Adipose tissue (tissue), 3 donors: ENCODE measurements around the gene MNX1. TPM values are rescaled to one million over a fixed set of nuclear protein-coding genes. Genes with fewer than 3 reads are reported as not detected.

Source experiments
- H3K27ac ChIP-seq: one replicate; pipeline ENCODE4 v1.5.1; 2013; ENCODE audit warnings: low read depth, low read length
- WGBS, 3 donors: extraction: QIAGEN DNeasy Blood & Tissue Kit; methylation state at CpG; one replicate each; pipeline ENCODE4 v1.1.7; 2013; 5-methylcytosine and 5-hydroxymethylcytosine counted together
- polyA plus RNA-seq, 3 donors: library from polyadenylated mRNA; stranded (reverse); fragments of 200-250 nt; gene quantifications; one replicate each; pipeline ENCODE4 v1.2.3, GENCODE V29; 2013
- donor health status: healthy with polysubstance abuse.
- donor health status: Bipolar disorder and iron deficiency.
- donor health status: healthy.

The MNX1 gene
- polyA plus RNA-seq, 3 donors, result 0.11 to 6.4 (median 0.13) TPM

DNA sequence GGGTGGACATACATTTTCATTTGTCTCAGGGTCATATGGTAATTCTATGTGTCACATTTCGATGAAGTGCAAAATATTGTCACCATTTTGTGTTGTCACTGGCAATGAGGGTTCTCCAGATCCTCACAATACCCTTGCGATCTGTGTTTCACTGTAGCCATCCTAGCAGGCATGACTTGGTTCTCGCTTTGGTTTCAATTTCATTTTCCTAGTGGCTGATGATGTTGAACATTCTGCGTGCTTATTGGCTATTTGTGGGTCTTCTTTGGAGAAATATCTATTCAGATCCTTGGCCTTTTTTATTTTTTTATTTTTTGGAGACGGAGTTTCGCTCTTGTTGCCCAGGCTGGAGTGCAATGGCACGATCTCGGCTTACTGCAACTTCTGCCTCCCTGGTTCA is 24.8 kb upstream of the MNX1 start:
- 92 to 93% (median 93%) methylated on average over 8 of the region's 8 CpGs for WGBS, 3 donors

GRCh38 chr7:157033483-157034473 is 23.3 kb upstream of the MNX1 start:
- 74 to 84% (median 78%) methylated on average over 23 of the region's 23 CpGs for WGBS, 3 donors

More for the DNA sequence above, 24.8 kb upstream of the MNX1 start:
- H3K27ac ChIP-seq, result no peak overlapping the region

DNA sequence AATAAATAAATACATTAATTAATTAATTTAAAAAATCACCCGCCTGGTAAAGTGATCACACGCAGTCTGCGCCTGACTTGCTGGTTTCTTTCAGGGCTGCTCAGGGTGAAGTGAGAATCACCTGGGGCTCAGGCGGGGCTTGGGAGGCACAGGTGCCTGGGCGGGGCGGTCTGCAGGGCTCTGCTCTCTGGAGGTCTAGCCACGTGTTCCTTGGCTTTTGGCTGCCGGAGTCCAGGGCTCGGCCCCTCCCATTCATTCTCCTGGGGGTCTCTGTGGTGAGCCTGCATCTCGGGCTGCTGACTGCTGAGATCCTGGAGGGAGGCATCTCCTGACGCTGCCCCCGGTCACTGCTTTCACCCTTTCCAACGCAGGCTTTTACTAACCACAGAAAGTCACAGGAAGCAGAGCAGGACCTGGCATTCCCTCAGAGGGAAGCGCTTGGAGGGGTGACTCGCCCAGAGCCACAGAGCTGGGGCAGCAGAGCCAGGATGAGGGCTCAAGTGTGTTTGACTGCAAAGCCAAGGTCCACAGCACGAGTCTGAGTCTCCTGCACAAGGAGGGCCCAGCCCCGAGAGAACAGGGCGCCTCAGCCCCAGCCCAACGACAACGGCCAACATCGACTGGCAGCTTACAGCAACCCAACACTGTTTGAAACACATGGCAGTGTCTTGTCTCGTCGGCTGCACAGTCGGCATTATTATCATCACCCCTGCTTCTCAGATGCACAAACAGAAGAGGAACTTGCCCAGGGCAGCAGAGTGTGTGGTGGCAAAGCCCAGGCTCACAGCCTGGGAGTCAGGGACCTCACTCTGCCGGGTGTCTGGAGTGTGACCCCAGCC is 22.4 kb upstream of the MNX1 start:
- H3K27ac ChIP-seq, result no peak overlapping the region
- 55 to 75% (median 63%) methylated on average over 25 of the region's 25 CpGs for WGBS, 3 donors

More at GRCh38 chr7:157033483-157034473, 23.3 kb upstream of the MNX1 start:
- H3K27ac ChIP-seq, result no peak overlapping the region

DNA sequence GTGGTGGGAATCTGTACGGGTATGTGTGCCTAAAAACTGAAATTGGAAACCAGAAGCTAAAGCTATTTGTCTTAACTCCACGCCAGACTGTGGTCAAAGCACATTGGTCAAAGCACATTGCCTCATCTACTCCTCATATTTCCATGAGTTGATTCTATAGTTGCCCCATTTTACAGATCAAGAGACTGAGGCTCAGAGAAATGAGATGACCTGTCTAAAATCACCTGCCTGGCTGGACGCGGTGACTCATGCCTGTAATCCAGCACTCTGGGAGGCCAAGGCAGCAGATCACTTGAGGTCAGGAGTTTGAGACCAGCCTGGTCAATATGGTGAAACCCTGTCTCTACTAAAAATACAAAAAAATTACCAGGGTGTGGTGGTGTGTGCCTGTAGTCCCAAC is 21.7 kb upstream of the MNX1 start:
- no peak overlapping the region for H3K27ac ChIP-seq
- 77 to 81% (median 80%) methylated on average over 4 of the region's 4 CpGs for WGBS, 3 donors

DNA sequence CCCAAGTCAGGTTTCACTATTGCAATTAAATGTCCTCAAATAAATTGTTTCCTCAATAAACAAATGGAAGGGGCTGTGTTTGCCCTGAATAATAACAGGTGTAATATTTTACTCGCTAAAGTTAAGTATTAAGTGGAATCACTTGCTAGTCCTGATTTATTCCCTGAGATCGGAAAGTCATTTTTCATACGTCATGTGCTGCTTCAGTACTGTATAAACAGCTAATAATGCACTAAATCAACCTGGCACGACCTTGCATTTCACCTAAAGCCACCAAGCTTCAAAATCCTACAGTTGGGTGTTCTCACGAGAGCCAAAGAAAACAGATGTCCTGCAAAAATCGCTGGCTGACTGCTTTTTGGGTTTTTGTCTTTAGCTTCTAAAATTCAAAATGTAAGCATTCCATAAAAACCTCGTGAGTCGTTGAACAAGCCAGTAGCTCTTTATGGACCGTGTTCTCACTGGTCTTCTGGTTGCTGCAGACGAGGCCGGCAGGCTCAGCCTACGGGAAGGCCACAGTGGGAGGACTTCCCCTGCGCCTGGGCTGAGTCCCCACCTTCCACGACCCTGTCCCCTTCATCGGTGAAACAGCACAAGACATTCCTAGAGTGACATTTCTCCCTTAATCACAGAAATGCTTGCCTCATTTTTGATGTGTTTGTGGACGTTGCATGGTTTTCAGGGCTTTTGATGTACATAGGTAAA is 17.9 kb upstream of the MNX1 start:
- WGBS, 3 donors, result 37 to 63% (median 55%) methylated on average over 16 of the region's 16 CpGs
- H3K27ac ChIP-seq, result no peak overlapping the region

DNA sequence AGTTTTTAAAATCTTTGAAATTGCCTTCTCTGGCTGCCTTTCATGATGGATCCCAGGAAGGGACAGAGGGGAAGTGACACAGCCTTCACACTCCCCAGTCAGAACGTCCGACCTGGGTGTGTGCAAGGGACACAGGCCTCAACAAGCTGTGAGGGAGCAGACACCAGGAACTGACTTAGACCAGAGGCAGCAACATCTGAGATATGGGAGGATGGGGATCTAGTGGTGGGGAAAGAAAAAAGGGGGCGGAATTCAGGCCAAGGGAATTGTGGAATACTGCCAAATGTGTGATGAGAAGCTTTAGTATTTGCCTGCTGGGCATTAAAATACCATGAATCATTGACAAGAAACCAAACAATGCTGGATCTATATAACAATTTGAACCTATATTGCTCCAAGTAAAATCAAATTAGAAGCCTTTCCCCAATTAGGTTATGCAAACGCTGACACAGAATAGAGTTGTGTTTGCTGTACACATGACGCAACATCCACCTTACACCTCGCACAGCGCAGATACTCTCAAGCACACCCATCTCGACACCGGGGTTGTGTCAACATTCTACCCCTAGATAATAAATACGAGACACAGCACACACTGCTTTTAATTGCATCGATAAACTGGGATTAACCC is 17.2 kb upstream of the MNX1 start:
- WGBS, 3 donors, result 44 to 64% (median 58%) methylated on average over 11 of the region's 11 CpGs
- H3K27ac ChIP-seq, result no peak overlapping the region

DNA sequence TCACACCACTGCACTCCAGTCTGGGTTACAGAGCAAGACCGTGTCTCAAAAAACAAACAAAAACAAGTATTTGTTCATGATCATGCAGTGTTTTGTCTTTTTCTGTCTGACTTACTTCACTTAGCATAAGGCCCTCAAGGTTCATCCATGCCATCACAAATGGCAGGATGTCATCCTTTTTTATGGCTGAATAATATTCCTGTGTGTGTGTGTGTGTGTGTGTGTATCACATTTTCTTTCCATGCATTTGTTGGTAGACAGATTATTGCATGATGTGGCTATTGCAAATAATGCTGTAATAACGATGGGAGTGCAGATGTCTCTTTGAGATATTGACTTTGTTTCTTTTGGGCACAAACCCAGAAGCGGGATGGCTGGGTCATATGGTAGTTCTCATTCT is 14.3 kb upstream of the MNX1 start:
- 82 to 88% (median 87%) methylated on average over 3 of the region's 3 CpGs for WGBS, 3 donors
- H3K27ac ChIP-seq, result no peak overlapping the region

- 10 to 17% (median 12%) methylated on average over 4 of the region's 4 CpGs for WGBS, 3 donors
Measured at GRCh38 chr7:157023589-157023905, 13.1 kb upstream of the MNX1 start.

GRCh38 chr7:157022681-157023588 is 12.5 kb upstream of the MNX1 start:
- 8 to 34% (median 10%) methylated on average over 19 of the region's 19 CpGs for WGBS, 3 donors
- no peak overlapping the region for H3K27ac ChIP-seq

More at GRCh38 chr7:157023589-157023905, 13.1 kb upstream of the MNX1 start:
- H3K27ac ChIP-seq, result no peak overlapping the region

DNA sequence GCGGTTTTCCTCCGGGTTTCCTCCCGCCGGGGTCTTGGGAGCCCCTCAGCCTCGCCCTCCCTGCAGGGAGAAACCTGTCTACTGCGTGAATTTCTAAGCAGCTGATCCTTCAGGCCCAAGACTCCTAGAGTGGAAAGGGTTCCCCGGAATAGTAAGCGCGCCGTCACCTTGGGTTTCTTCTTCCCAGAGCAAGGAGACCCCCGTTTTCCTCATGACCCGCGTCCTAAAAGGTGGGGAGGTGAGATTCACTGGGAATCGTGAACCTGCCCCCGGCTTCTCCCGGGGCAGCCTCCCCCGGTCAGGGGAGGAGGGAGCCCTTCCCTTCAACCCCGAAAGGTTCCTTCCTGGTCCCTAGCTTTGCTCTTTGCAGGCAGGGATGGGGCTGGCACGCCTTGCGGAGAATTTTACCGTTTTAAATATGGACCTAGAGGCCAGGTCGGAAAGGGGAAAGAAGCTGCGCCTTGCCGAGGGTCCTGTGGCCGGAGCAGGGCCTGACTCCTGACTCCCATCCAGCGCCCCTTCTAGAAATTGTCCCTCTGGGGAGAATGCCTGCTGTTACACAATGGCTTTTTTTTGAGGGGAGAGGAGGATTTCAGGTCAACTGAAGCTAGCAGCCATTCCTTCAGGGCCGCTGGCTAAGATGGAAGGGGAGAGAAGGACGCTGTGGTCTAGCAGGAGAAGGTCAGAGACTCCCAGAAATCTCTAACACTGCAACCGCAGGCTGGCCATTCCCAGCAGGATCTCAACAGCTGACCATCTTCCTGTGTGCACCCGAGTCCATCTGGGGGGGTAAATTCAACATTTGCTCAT is 11.6 kb upstream of the MNX1 start:
- WGBS, 3 donors, result 5 to 65% (median 8%) methylated on average over 30 of the region's 30 CpGs
- no peak overlapping the region for H3K27ac ChIP-seq

- H3K27ac ChIP-seq, result no peak overlapping the region
Measured at GRCh38 chr7:157021071-157021870, 10.8 kb upstream of the MNX1 start.

GRCh38 chr7:157020514-157021070 is 10.1 kb upstream of the MNX1 start:
- no peak overlapping the region for H3K27ac ChIP-seq
- WGBS, 3 donors, result 4 to 53% (median 7%) methylated on average over 37 to 38 of the region's 38 CpGs

More at GRCh38 chr7:157021071-157021870, 10.8 kb upstream of the MNX1 start:
- 2 to 23% (median 2%) methylated on average over 79 to 84 of the region's 84 CpGs for WGBS, 3 donors

- WGBS, 3 donors, result 9 to 66% (median 10%) methylated on average over 25 of the region's 25 CpGs
- H3K27ac ChIP-seq, result no peak overlapping the region
Measured at GRCh38 chr7:157019718-157020451, 9.4 kb upstream of the MNX1 start.

DNA sequence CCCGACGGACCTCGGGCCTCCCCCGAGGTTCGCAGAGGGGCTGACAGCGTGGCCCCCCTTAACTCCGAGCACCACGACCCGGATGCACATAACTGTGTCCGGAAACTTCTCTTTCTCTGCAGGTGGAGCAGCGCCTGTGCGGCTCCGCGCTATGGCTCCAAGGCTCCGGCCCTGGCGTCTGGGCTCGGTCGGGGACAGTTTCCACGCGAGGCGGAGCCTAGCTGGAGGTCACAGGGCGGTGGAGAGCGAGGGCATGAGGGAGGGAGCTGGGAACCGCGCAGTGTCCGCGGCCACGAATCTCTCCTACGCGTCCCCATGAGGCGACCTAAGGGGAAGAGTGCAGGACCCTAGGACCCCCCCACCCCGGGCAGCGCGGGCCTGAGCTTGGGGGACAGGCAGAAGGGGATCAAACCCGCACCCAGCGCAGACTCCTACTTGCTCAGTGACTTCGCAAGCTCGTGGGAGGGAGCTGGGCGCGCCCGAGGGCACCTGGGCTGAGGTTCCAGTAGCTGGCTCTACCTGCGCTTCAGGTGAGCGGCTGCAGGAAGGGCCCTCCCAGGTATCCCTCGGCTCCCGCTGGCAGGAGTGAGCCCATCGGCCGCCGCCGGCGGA is 8.6 kb upstream of the MNX1 start:
- WGBS, 3 donors, result 2 to 24% (median 3%) methylated on average over 49 to 50 of the region's 50 CpGs
- no peak overlapping the region for H3K27ac ChIP-seq
